Measurements from ENCODE around the gene PLBD1. TPM values are rescaled to one million over a fixed set of nuclear protein-coding genes. Genes with fewer than 3 reads are reported as not detected.

PLBD1 gene
- 0.19 and 0.26 TPM in 2 replicates for total RNA-seq (2014; rRNA removed; shearing (Covaris generic))
- polyA plus RNA-seq (2015; cell fraction: cytosol; rRNA removed), result 0.15 and 1.0 TPM in 2 replicates
- polyA plus RNA-seq (2015; cell fraction: nucleus; rRNA removed), result not detected in 2 replicates

DNA sequence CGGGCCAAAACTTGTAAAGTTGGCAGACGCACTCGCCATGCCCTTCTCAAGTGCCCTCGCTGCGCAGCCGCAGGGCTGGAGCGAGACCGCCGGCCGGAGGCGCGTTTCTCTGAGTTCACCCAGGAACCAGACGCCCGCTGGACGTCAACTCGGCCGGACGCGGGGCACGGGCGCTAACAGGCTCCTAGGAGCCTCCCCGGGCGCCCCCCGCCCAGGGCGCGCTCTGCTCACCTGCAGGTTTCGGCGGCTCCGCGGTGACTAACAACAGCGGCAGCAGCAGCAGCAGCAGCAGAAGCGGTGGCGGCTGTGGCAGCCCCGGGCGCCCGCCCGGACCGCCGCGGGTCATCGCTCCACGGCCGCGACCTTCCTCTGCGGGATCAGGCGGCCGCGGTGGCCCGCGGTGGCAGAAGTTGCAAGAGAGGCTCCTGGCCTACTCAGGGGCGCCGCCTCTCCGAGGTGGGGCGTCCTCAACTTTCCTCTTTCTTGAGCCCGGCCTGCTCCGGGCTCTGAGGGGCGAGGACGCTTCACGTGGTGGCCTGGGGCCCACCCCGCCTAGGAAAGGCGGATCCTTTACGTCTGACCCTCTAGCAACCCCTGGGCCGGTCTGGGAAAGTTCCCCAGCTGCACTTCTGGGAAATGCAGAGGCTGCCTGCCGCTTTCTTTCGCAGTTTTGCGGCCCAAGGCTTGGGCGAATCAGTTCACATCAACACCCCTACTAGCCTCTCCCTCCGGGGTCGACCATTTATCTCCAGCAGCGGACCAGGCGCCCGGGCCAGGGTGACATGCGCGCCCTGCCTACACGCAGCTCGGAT, at the start of gene PLBD1:
PLBD1 (minus strand) TSS at position 533 of the 812 bp plus-strand sequence; CDS start at position 346, 187 bp downstream.
- in situ Hi-C loops (cut with HindIII; ENCODE audit: low pct_unique_long_range_greater_than_20kb, low sequenced_read_pairs), result no loop called here
- no peak for DNase-seq (ENCODE audit: low read depth, low spot score)

DNA sequence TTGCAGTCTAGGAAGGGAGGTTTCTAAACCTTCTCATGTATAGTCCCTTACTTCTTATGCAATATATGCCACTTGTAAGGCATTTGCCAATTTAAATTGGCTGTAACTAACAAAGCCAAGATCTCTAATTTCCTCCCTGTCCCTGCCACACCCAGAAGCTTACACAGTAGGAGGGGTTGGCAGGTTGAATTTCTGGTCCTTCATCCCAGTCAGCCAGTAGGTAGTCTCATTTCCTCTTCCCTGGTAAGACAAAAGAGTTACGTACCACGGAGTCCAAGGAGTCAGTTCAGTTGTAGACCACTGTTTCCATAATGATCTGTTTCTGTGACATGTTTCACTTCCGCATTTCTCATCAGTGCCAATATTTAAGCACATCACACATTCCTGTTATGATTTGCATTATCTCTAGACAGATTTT, 47.0 kb upstream of the PLBD1 start:
- in situ Hi-C loops (cut with HindIII; ENCODE audit: low pct_unique_long_range_greater_than_20kb, low sequenced_read_pairs), result loop anchor here (25.0 kb wide), 1 partner anchor 102 kb away; no protein-coding TSS in a partner anchor
- no peak for DNase-seq (ENCODE audit: low read depth, low spot score)

DNA sequence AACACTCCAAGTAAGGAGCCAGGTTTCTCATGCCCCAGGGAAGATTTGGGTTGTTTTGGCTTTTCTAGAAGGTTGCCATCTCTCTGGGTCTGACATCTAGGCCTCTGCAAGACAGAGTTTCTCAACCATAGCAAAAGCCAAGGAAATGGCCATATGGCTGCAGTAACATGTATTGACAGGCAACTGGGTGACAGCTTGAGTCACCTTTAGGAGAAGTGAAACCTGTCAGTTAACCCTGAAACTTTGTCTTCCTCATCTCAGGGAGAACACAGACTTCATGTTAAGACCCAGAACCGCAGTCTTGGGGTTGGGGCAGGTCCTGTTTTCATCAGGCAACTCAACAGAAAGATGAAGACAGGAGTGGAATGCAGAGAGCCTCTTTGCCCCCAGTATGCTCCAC, 46.0 kb upstream of the PLBD1 start:
- no peak for DNase-seq (ENCODE audit: low read depth, low spot score)

GRCh38 chr12:14612898-14613445, 45.3 kb upstream of the PLBD1 start:
- DNase-seq (ENCODE audit: low read depth, low spot score), result no peak
- in situ Hi-C loops (cut with HindIII; ENCODE audit: low pct_unique_long_range_greater_than_20kb, low sequenced_read_pairs), result loop anchor here (25.0 kb wide), 1 partner anchor 101 kb away; no protein-coding TSS in a partner anchor

More for the DNA sequence above, 46.0 kb upstream of the PLBD1 start:
- in situ Hi-C loops (cut with HindIII; ENCODE audit: low pct_unique_long_range_greater_than_20kb, low sequenced_read_pairs), result loop anchor here (25.0 kb wide), 1 partner anchor 101 kb away; no protein-coding TSS in a partner anchor

GRCh38 chr12:14612250-14612649, 44.6 kb upstream of the PLBD1 start:
- in situ Hi-C loops (cut with HindIII; ENCODE audit: low pct_unique_long_range_greater_than_20kb, low sequenced_read_pairs), result loop anchor here (25.0 kb wide), 1 partner anchor 100 kb away; no protein-coding TSS in a partner anchor
- DNase-seq (ENCODE audit: low read depth, low spot score), result no peak

GRCh38 chr12:14611640-14612203, 44.0 kb upstream of the PLBD1 start:
- in situ Hi-C loops (cut with HindIII; ENCODE audit: low pct_unique_long_range_greater_than_20kb, low sequenced_read_pairs), result loop anchor here (25.0 kb wide), 1 partner anchor 99 kb away; no protein-coding TSS in a partner anchor

DNA sequence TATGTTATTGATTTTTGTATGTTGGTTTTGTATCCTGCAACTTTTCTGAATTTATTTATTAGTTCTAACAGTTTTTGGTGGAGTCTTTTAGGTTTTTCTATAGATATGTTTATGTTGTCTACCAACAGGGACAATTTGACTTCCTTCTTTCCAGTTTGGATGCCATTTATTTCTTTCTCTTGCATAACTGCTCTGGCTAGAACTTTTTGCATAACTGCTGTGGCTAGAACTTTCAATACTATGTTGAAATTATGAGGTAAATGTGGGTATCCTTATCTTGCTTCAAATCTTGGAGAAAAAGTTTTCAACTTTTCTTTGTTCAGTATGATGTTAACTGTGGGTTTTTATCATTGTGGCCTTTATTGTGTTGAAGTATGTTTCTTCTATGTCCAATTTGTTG, 39.9 kb upstream of the PLBD1 start:
- in situ Hi-C loops (cut with HindIII; ENCODE audit: low pct_unique_long_range_greater_than_20kb, low sequenced_read_pairs), result loop anchor here (25.0 kb wide), 1 partner anchor 95 kb away; no protein-coding TSS in a partner anchor
- no peak for DNase-seq (ENCODE audit: low read depth, low spot score)

More at GRCh38 chr12:14611640-14612203, 44.0 kb upstream of the PLBD1 start:
- DNase-seq (ENCODE audit: low read depth, low spot score), result no peak

DNA sequence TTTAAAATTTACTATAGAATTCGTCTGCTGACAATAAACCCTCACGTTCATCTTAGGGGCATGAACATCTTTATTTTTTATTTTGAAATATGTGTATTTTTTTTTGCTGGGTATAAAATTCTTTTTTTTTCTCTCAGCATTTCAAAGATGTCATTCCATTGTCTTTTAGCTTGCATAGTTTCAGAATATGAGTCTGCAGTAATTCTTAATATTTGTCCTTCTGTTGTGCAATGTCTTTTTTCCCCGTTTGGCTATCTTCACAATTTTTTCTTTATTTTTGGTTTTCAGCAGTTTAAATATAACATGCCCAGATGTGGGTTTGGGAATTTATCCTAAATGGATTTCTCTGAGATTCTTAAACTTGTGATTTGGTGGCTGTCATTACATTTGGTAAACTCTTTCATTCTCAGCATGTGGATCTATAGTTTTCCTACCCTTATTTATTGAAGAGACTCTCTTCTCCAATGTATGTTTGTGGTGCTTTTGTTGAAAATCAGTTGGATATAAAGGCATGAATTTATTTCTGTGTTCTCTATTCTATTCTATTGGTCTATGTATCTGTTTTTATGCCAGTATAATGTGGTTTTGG, 37.8 kb upstream of the PLBD1 start:
- no peak for DNase-seq (ENCODE audit: low read depth, low spot score)
- in situ Hi-C loops (cut with HindIII; ENCODE audit: low pct_unique_long_range_greater_than_20kb, low sequenced_read_pairs), result loop anchor here (25.0 kb wide), 1 partner anchor 93 kb away; no protein-coding TSS in a partner anchor

DNA sequence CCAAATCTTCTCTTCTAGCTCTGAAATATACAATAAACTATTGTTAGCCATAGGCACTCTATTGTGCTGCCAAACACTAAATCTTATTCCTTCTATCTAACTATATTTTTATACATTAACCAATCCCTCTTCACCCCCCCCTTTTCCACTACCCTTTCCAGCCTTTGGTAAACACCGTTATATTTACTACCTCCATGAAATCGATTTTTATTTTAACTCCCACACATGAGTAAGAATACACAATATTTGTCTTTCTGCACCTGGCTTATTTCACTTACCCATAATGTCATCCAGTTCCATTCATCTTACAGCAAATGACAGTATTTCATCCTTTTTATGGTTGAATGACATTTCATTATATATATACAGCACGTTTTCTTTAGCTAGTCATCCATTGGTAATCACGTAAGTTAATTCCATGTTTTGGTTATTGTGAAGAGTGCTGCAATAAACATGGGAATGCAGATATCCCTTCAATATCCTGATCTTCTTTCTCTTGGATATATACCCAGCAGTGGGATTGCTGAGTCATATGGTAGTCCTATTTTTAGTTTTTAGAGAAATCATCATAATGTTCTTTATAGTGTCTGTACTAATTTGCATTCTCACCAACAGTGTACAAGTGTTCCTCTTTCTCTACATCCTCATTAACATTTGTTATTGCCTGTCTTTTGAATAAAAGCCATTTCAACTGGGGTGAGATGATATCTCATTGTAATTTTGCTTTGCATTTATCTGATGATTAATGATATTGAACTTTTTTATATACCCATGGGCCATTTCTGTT, 34.2 kb upstream of the PLBD1 start:
- in situ Hi-C loops (cut with HindIII; ENCODE audit: low pct_unique_long_range_greater_than_20kb, low sequenced_read_pairs), result loop anchor here (25.0 kb wide), 1 partner anchor 90 kb away; no protein-coding TSS in a partner anchor
- no peak for DNase-seq (ENCODE audit: low read depth, low spot score)

GRCh38 chr12:14597480-14597879, 29.8 kb upstream of the PLBD1 start:
- DNase-seq (ENCODE audit: low read depth, low spot score), result no peak
- in situ Hi-C loops (cut with HindIII; ENCODE audit: low pct_unique_long_range_greater_than_20kb, low sequenced_read_pairs), result no loop called here

DNA sequence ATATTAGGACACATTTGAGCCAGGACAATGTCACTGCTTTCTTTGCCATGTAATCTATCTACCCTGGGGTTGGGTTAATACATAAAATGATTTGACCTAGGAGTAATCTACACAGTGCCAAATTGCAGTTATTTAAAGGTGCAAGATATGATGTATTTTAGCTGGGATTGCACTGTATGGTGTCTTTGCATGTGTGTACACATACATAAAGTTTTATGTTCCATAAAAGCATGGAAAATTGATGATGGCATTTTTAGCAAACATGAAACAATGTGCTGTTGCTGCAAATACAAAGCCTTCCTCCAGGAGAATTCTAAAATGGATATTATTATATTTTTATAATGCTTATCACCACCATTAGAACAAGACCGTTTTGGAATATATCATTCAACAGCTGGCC, 24.0 kb upstream of the PLBD1 start:
- in situ Hi-C loops (cut with HindIII; ENCODE audit: low pct_unique_long_range_greater_than_20kb, low sequenced_read_pairs), result no loop called here
- no peak for DNase-seq (ENCODE audit: low read depth, low spot score)

- DNase-seq (ENCODE audit: low read depth, low spot score), result no peak
- in situ Hi-C loops (cut with HindIII; ENCODE audit: low pct_unique_long_range_greater_than_20kb, low sequenced_read_pairs), result no loop called here
These were observed 21.7 kb upstream of the PLBD1 start for GRCh38 chr12:14589169-14590004.

- no peak for DNase-seq (ENCODE audit: low read depth, low spot score)
- in situ Hi-C loops (cut with HindIII; ENCODE audit: low pct_unique_long_range_greater_than_20kb, low sequenced_read_pairs), result no loop called here
These were observed 20.9 kb upstream of the PLBD1 start for GRCh38 chr12:14588571-14588970.

- in situ Hi-C loops (cut with HindIII; ENCODE audit: low pct_unique_long_range_greater_than_20kb, low sequenced_read_pairs), result no loop called here
- DNase-seq (ENCODE audit: low read depth, low spot score), result no peak
These were observed 11.0 kb upstream of the PLBD1 start for GRCh38 chr12:14578646-14579045.

DNA sequence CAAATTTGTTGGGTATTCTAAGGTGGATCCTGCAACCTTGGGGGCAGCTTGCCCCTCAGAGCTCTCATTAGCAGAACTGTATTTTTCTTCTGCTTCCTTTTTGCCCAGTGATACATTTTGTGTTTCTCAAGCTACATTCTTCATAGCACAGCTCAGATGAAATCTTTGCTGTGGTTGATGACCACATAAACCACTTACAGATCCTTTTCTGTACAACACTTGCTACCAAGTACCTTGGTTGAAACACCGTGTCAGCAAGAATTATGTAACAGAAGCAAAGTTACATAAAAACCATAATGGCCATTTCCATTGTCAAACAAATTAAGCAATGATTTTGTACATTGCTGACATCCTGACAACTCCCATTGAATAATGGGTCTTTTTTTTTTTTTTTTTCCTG, 9.7 kb upstream of the PLBD1 start:
- in situ Hi-C loops (cut with HindIII; ENCODE audit: low pct_unique_long_range_greater_than_20kb, low sequenced_read_pairs), result no loop called here
- DNase-seq (ENCODE audit: low read depth, low spot score), result no peak

DNA sequence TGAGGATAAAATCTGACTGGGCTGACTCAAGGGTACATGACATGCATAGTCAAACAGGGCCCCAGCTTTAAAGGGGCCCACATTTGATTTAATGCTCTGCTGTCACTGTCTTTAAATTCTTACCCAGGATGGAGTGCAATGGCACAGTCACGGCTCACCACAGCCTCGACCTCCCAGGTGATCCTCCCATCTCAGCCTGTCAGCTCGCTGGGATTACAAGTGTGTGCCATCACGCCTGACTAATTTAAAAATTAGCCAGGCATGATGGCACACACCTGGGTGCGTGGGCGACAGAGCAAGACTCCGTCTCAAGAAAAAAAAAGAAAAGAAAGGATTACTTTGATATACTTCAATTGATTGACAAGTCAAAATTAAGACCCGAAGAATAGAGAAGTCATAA, 9.2 kb upstream of the PLBD1 start:
- in situ Hi-C loops (cut with HindIII; ENCODE audit: low pct_unique_long_range_greater_than_20kb, low sequenced_read_pairs), result no loop called here
- DNase-seq (ENCODE audit: low read depth, low spot score), result no peak
